Gastrocnemius medialis (tissue), 4 donors: Measurements from ENCODE around the gene MED4. TPM values are rescaled to one million over a fixed set of nuclear protein-coding genes. Genes with fewer than 3 reads are reported as not detected.

Experiments
- ATAC-seq, 2 donors: fragments of 150-250 bp; one replicate each; pipeline ENCODE4 v1.9.1; 2016
- DNase-seq, 2 donors: peaks; one replicate each; pipeline ENCODE4 v3.0.0-alpha.2; 2019
- H3K27ac ChIP-seq, 4 donors: fragments of 200-600 bp; sonication (generic); 1 replicate in 1 of 4; 2 replicates in 3 of 4; pipeline ENCODE4 v1.5.1; 2016 to 2018; ENCODE audit warnings: mild to moderate bottlenecking in 2 of 4, moderate library complexity in 1 of 4
- H3K27me3 ChIP-seq, 3 donors: fragments of 200-600 bp; sonication (generic) in 2 of 3; 1 replicate in 1 of 3; 2 replicates in 2 of 3; pipeline versions ENCODE4 v1.5.1 to v1.6.0; 2016 to 2019; ENCODE audit warnings: mild to moderate bottlenecking in 1 of 3, moderate library complexity in 1 of 3
- H3K36me3 ChIP-seq, 2 donors: fragments of 200-600 bp; sonication (generic) in 1 of 2; one replicate each; pipeline ENCODE4 v1.5.1; 2017 to 2018
- H3K4me1 ChIP-seq, 2 donors: fragments of 200-600 bp; sonication (generic) in 1 of 2; one replicate each; pipeline ENCODE4 v1.5.1; 2016 to 2017; ENCODE audit warnings: mild to moderate bottlenecking in 2 of 2
- H3K4me3 ChIP-seq, 4 donors: fragments of 200-600 bp; sonication (generic) in 3 of 4; 1 replicate in 1 of 4; 2 replicates in 3 of 4; pipeline ENCODE4 v1.5.1; 2016 to 2019; ENCODE audit warnings: mild to moderate bottlenecking in 2 of 4
- H3K9me3 ChIP-seq, 3 donors: fragments of 200-600 bp; sonication (generic) in 2 of 3; 1 replicate in 1 of 3; 2 replicates in 2 of 3; pipeline ENCODE4 v1.5.1; 2016 to 2019
- CTCF ChIP-seq, 5 experiments: fragments of 450-650 bp in 3 of 5; fragments of 200-600 bp in 2 of 5; sonication (generic) in 2 of 5; IDR thresholded peaks in 4 of 5; conservative IDR thresholded peaks in 1 of 5; 1 replicate in 4 of 5; 2 replicates in 1 of 5; pipeline ENCODE4 v1.5.1; 2016 to 2019; ENCODE audit warnings: antibody characterized with exemption in 5 of 5, mild to moderate bottlenecking in 3 of 5, moderate library complexity in 3 of 5
- POLR2A ChIP-seq, 2 donors: fragments of 450-650 bp; IDR thresholded peaks; one replicate each; pipeline ENCODE4 v1.6.1; 2017; ENCODE audit warnings: antibody characterized with exemption in 2 of 2, mild to moderate bottlenecking in 2 of 2, moderate library complexity in 2 of 2
- in situ Hi-C, 4 donors: fragments of 200-750 bp; cut with MboI; loops; one replicate each; pipeline versions ENCODE4 v1.15.0 to v1.8.0; 2017; ENCODE audit warnings: low sequenced_read_pairs in 4 of 4
- intact Hi-C: fragments of 100-400 bp; cut with DNase I; formaldehyde crosslinking; loops from one replicate; pipeline ENCODE4 v1.15.1; 2023; ENCODE audit warnings: low total_unique reads
- total RNA-seq, 4 donors: library from RNA; depleted of rRNA; stranded (reverse); fragments of >200 nt; gene quantifications; one replicate each; pipeline versions ENCODE4 v1.1.0 to v1.2.3, GENCODE V29; 2016

MED4 gene
- total RNA-seq, 4 donors from 2014 or later: 30.7 to 37.5 (median 31.9) TPM

GRCh38 chr13:48074006-48074405 is 20.9 kb downstream of the MED4 start:
- Histone ChIP-seq H3K4me1 (no peaks in the 10 kb centered on the region), H3K36me3 (peaks cover 11 to 100% of the 10 kb centered on the region in 2 donors), H3K4me3 (no peak overlapping the region), H3K9me3 (peaks cover 2 to 14% (median 5%) of the 10 kb centered on the region in 3 donors), H3K27ac (no peak overlapping the region), H3K27me3 (no peaks in the 10 kb centered on the region)
- no peak for ATAC-seq
- in situ Hi-C loops: no loop called here
- no peak for DNase-seq
- intact Hi-C loops: no loop called here
- TF ChIP-seq POLR2A (IDR thresholded peaks at IDR 0.05) (no peak), CTCF (IDR thresholded peaks at IDR 0.05 in 4 of 5, conservative IDR thresholded peaks at IDR 0.05 in 1 of 5) (no peak)

GRCh38 chr13:48072787-48073186 is 22.1 kb downstream of the MED4 start:
- Histone ChIP-seq H3K27me3 (no peaks in the 10 kb centered on the region), H3K4me3 (no peak overlapping the region), H3K9me3 (peaks cover 5 to 18% (median 5%) of the 10 kb centered on the region in 3 donors), H3K27ac (no peak overlapping the region), H3K36me3 (peaks cover 11 to 100% of the 10 kb centered on the region in 2 donors), H3K4me1 (no peaks in the 10 kb centered on the region)
- DNase-seq: no peak
- in situ Hi-C loops (no loop called here), intact Hi-C loops (no loop called here)
- TF ChIP-seq POLR2A (IDR thresholded peaks at IDR 0.05) (no peak), CTCF (IDR thresholded peaks at IDR 0.05 in 4 of 5, conservative IDR thresholded peaks at IDR 0.05 in 1 of 5) (no peak)
- ATAC-seq: no peak

- in situ Hi-C loops: no loop called here
- DNase-seq (no peak), ATAC-seq (no peak)
- Histone ChIP-seq H3K27me3 (no peaks in the 10 kb centered on the region), H3K9me3 (peaks cover 5 to 18% (median 5%) of the 10 kb centered on the region in 3 donors), H3K36me3 (peaks cover 11 to 100% of the 10 kb centered on the region in 2 donors), H3K4me3 (no peak overlapping the region), H3K4me1 (no peaks in the 10 kb centered on the region), H3K27ac (no peak overlapping the region)
- TF ChIP-seq POLR2A (IDR thresholded peaks at IDR 0.05) (no peak), CTCF (IDR thresholded peaks at IDR 0.05 in 4 of 5, conservative IDR thresholded peaks at IDR 0.05 in 1 of 5) (no peak)
- intact Hi-C loops: no loop called here
Measured at GRCh38 chr13:48072304-48072703, 22.6 kb downstream of the MED4 start.

GRCh38 chr13:48070942-48071341 is 24.0 kb downstream of the MED4 start:
- ATAC-seq: no peak
- peaks cover 5 to 18% (median 5%) of the 10 kb centered on the region in 3 donors for H3K9me3 ChIP-seq
- intact Hi-C loops: no loop called here

More at GRCh38 chr13:48070942-48071341, 24.0 kb downstream of the MED4 start:
- H3K4me3 ChIP-seq: no peak overlapping the region
- in situ Hi-C loops: no loop called here
- no peaks in the 10 kb centered on the region for H3K27me3 ChIP-seq
- no peak overlapping the region for H3K27ac ChIP-seq
- no peaks in the 10 kb centered on the region for H3K4me1 ChIP-seq
- no peak for TF ChIP-seq CTCF (IDR thresholded peaks at IDR 0.05 in 4 of 5, conservative IDR thresholded peaks at IDR 0.05 in 1 of 5)
- no peak for TF ChIP-seq POLR2A (IDR thresholded peaks at IDR 0.05)
- peaks cover 7 to 95% of the 10 kb centered on the region in 2 donors for H3K36me3 ChIP-seq
- DNase-seq: no peak
